BLaER1 (cell line): ENCODE measurements around the gene TMEM178B.

Source experiments
- H3K27ac ChIP-seq: shearing (Covaris generic); formaldehyde crosslinking; 2 replicates; pipeline ENCODE4 v1.8.1; 2022
- H3K27me3 ChIP-seq: shearing (Covaris generic); formaldehyde crosslinking; 2 replicates; pipeline ENCODE4 v1.8.1; 2022
- H3K36me3 ChIP-seq: shearing (Covaris generic); formaldehyde crosslinking; 2 replicates; pipeline ENCODE4 v1.8.1; 2022
- H3K4me1 ChIP-seq: shearing (Covaris generic); formaldehyde crosslinking; 2 replicates; pipeline ENCODE4 v1.8.1; 2022
- H3K4me2 ChIP-seq: shearing (Covaris generic); formaldehyde crosslinking; 2 replicates; pipeline ENCODE4 v1.8.1; 2022
- H3K4me3 ChIP-seq: shearing (Covaris generic); formaldehyde crosslinking; 2 replicates; pipeline ENCODE4 v1.8.1; 2022
- H3K9ac ChIP-seq: shearing (Covaris generic); formaldehyde crosslinking; 2 replicates; pipeline ENCODE4 v1.8.1; 2022
- H3K9me3 ChIP-seq: shearing (Covaris generic); formaldehyde crosslinking; 2 replicates; pipeline ENCODE4 v1.8.1; 2022
- H4K20me1 ChIP-seq: shearing (Covaris generic); formaldehyde crosslinking; 2 replicates; pipeline ENCODE4 v1.8.1; 2022
- Cebpa-rat ChIP-seq: shearing (Covaris generic); IDR thresholded peaks from 2 replicates; pipeline ENCODE4 v1.8.1; 2022

Gene TMEM178B

DNA sequence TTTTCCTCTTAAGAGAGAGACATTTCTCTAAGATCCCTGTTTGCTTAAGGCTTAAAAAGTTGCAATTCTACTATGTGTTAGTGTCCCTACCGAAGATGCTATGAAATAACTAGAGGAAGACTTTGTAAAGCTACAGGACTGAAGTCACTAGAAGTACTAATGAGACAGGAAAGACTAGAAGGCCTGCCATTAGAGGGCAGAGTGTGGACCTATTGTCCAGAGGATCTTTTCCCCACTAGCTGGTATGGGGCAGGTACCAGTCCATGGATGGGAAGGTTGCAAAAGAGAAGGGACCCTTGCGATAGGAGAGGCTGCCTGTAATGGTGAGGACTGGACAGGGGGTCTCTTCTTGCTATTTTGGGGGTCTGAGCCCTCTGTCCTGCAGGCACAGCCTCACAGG is 178.1 kb downstream of the TMEM178B start:
- Histone ChIP-seq H3K27me3 (no peaks in the 10 kb centered on the region), H3K4me1 (no peaks in the 10 kb centered on the region), H3K27ac (no peak overlapping the region), H3K4me3 (no peak overlapping the region), H3K36me3 (no peaks in the 10 kb centered on the region), H3K9ac (no peak overlapping the region), H3K4me2 (no peak overlapping the region), H3K9me3 (0 out of 2 replicates have a peak, but pooled peaks cover 5% of the 10 kb centered on the region), H4K20me1 (no peaks in the 10 kb centered on the region)
- no peak for TF ChIP-seq Cebpa-rat

DNA sequence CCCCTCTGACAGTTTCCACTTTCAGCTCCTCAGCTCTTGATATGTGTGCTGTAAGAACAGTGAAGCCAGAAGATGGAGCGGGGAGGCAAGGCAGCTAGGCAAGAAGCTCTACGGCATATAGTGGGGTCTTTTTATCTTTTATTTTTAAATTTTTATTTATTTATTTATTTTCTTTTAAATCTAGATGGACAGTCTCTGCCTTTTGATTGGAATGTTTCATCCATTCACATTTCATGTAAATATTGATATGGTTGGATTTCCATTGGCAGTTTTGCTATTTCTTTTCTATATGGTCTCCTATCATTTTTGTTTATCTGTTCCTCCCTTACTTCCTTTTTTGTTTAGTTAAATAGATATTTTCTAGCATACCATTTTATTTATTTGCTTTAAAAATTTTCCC is 183.7 kb downstream of the TMEM178B start:
- Histone ChIP-seq H3K4me2 (no peak overlapping the region), H3K27me3 (no peaks in the 10 kb centered on the region), H3K36me3 (no peaks in the 10 kb centered on the region), H3K4me3 (no peak overlapping the region), H3K27ac (no peak overlapping the region), H4K20me1 (no peaks in the 10 kb centered on the region), H3K4me1 (no peaks in the 10 kb centered on the region), H3K9me3 (peaks cover 9% of the 10 kb centered on the region), H3K9ac (no peak overlapping the region)
- TF ChIP-seq Cebpa-rat: no peak

- Histone ChIP-seq H4K20me1 (no peaks in the 10 kb centered on the region), H3K27me3 (no peaks in the 10 kb centered on the region), H3K9ac (no peak overlapping the region), H3K9me3 (peaks cover 9% of the 10 kb centered on the region), H3K27ac (no peak overlapping the region), H3K4me2 (no peak overlapping the region), H3K4me3 (no peak overlapping the region), H3K4me1 (no peaks in the 10 kb centered on the region), H3K36me3 (no peaks in the 10 kb centered on the region)
- no peak for TF ChIP-seq Cebpa-rat
Measured at GRCh38 chr7:141258559-141258958, 184.7 kb downstream of the TMEM178B start.

DNA sequence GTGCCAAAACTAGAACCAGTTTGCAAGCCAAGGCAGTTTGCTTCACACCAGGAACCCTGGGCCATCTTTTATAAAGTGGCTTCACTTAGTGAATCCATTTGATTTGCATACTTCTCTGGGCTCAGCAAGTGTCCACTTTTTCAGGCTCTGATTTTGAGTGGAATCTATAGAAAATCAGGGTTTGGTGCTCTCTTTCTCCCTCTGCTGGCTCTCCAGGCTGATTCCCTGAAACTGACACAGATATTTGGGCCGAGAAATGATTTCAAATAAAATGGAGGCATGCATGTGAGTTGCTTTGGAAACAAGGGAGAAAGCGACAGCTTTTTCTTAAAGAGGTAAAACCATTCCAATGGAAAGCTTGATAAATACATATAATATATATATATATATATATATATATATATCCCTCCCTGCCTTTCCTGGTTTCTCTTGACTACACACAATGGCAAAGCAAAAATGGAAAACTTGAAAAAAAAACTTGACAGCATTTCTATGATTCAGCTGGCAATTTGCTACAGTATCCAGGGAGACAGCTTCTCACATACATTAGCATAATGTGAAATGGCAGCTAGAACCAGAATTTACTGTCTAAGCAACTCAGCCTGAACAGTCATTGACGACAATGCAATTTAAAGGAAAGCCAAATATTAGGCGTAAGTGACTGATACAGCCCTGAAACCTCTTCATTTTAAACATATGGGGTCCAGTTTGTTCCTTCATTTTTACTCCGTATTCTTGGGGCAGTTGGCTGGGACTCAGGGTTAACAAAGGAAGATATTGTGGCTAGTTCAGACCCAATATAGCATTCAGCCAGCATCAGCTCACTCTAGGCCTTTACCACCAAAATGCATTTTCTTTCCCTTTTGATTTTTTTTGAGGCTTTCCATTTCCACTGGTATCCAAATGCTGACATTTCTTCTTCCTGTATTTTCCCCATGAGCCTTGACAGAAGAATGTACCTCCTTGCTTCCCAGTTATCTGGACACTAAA is 188.5 kb downstream of the TMEM178B start:
- Histone ChIP-seq H3K4me1 (no peaks in the 10 kb centered on the region), H3K4me2 (no peak overlapping the region), H3K36me3 (no peaks in the 10 kb centered on the region), H3K4me3 (no peak overlapping the region), H3K9me3 (peaks cover 9% of the 10 kb centered on the region), H3K27ac (no peak overlapping the region), H3K9ac (no peak overlapping the region), H3K27me3 (no peaks in the 10 kb centered on the region), H4K20me1 (no peaks in the 10 kb centered on the region)
- no peak for TF ChIP-seq Cebpa-rat

DNA sequence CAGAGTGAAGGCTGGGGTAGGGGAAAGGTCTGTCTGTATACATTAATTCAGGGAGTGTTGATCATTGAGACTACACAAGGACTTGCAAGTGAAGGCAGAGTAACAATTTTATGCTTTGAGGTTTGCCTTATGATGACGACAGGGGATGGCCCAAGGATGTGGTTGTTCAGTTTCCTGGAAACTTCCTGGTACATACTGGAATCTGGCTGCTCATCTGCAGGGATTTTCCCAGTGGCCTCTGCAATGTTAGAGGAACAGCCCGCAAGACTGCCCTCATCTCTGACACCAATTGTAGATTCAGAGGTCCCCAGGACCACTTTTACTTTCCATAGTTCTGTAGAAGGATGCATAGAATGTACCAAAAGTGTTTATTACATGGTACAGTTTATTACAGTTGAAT is 189.6 kb downstream of the TMEM178B start:
- H3K27me3 ChIP-seq: no peaks in the 10 kb centered on the region
- no peak overlapping the region for H3K9ac ChIP-seq
- H3K4me3 ChIP-seq: no peak overlapping the region
- no peaks in the 10 kb centered on the region for H4K20me1 ChIP-seq
- no peak overlapping the region for H3K4me2 ChIP-seq
- no peak for TF ChIP-seq Cebpa-rat
- no peak overlapping the region for H3K27ac ChIP-seq
- peaks cover 5% of the 10 kb centered on the region for H3K9me3 ChIP-seq
- no peaks in the 10 kb centered on the region for H3K36me3 ChIP-seq
- no peaks in the 10 kb centered on the region for H3K4me1 ChIP-seq

- H3K9ac ChIP-seq: no peak overlapping the region
- peaks cover under 1% of the 10 kb centered on the region; the same call in 1 of the 2 replicates for H3K9me3 ChIP-seq
- no peaks in the 10 kb centered on the region for H4K20me1 ChIP-seq
- no peaks in the 10 kb centered on the region for H3K4me1 ChIP-seq
- no peaks in the 10 kb centered on the region for H3K27me3 ChIP-seq
- H3K27ac ChIP-seq: no peak overlapping the region
- H3K36me3 ChIP-seq: no peaks in the 10 kb centered on the region
- no peak overlapping the region for H3K4me2 ChIP-seq
- no peak for TF ChIP-seq Cebpa-rat
- H3K4me3 ChIP-seq: no peak overlapping the region
Measured at GRCh38 chr7:141263983-141264382, 190.1 kb downstream of the TMEM178B start.

GRCh38 chr7:141264511-141264910 is 190.6 kb downstream of the TMEM178B start:
- no peak for TF ChIP-seq Cebpa-rat
- no peaks in the 10 kb centered on the region for H3K4me1 ChIP-seq
- H4K20me1 ChIP-seq: no peaks in the 10 kb centered on the region
- no peaks in the 10 kb centered on the region for H3K9me3 ChIP-seq
- H3K9ac ChIP-seq: no peak overlapping the region
- H3K36me3 ChIP-seq: no peaks in the 10 kb centered on the region
- no peak overlapping the region for H3K4me3 ChIP-seq
- no peaks in the 10 kb centered on the region for H3K27me3 ChIP-seq
- H3K4me2 ChIP-seq: no peak overlapping the region
- no peak overlapping the region for H3K27ac ChIP-seq

DNA sequence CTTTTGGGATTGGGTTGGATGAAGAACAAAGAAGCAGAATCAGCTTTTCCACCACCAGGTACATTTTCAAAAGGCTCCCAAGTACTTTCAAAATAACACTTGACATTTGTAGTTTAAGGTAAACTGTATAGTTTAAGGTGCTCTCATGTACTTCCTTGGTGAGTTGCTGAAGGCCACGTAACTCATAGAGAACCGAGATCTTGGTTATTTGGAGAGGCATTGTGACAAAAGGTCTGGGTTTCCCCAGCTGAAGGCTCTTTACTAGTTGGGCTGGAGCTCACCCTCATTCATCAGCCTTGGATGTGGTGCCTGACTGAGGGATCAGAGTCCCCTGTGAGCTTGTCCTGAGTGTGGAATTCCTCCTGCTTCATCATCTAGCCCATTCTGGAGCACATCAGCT is 191.8 kb downstream of the TMEM178B start:
- H3K27me3 ChIP-seq: no peaks in the 10 kb centered on the region
- H3K9ac ChIP-seq: no peak overlapping the region
- H3K9me3 ChIP-seq: no peaks in the 10 kb centered on the region
- H3K4me2 ChIP-seq: no peak overlapping the region
- H3K4me1 ChIP-seq: no peaks in the 10 kb centered on the region
- H3K4me3 ChIP-seq: no peak overlapping the region
- no peaks in the 10 kb centered on the region for H3K36me3 ChIP-seq
- TF ChIP-seq Cebpa-rat: no peak
- no peaks in the 10 kb centered on the region for H4K20me1 ChIP-seq
- H3K27ac ChIP-seq: no peak overlapping the region

DNA sequence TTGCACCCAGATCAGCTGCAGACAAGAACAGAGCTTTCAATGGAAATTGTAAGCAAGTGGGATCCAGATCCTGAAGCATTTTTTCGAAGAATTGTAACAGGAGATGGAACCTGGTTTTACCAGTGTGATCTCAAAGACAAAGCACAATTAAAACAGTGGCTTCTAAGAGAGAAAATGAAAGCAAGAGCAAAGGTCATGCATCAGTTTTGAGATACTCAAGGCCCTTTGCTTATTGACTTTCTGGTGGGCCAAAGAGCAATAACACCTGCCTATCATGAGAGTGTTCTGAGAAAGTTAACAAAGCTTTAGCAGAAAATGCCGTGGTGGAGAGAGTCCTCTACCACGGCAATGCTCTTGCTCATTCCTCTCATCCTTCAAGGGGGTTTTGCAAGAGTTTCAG is 194.8 kb downstream of the TMEM178B start:
- no peak overlapping the region for H3K4me3 ChIP-seq
- no peaks in the 10 kb centered on the region for H3K36me3 ChIP-seq
- no peaks in the 10 kb centered on the region for H3K9me3 ChIP-seq
- 0 out of 2 replicates have a peak, but pooled peaks cover 3% of the 10 kb centered on the region for H3K4me1 ChIP-seq
- TF ChIP-seq Cebpa-rat: no peak
- H3K9ac ChIP-seq: no peak overlapping the region
- no peaks in the 10 kb centered on the region for H4K20me1 ChIP-seq
- no peak overlapping the region for H3K4me2 ChIP-seq
- H3K27ac ChIP-seq: no peak overlapping the region
- no peaks in the 10 kb centered on the region for H3K27me3 ChIP-seq

DNA sequence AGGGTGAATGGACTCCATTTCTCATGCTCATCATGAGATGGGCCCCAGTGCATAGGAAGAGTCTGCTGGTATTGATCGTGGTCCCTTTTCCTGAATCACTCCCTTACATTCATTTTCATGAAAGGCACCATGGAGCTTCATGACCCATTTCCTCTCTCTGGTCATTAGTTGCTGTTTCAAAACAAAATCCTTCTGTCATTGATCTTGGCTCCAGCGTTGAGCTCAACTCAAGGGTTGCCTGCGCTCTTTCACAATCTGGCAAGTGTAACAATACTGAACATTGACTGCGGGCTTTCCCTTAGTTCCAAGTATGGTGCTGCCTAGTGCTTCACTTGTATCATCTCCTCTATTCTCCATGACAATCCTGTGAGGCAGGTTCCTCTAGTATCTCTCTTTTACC is 197.6 kb downstream of the TMEM178B start:
- Histone ChIP-seq H3K27ac (no peak overlapping the region), H3K4me1 (0 out of 2 replicates have a peak, but pooled peaks cover 3% of the 10 kb centered on the region), H3K9me3 (no peaks in the 10 kb centered on the region), H3K27me3 (no peaks in the 10 kb centered on the region), H4K20me1 (no peaks in the 10 kb centered on the region), H3K4me3 (no peak overlapping the region), H3K36me3 (no peaks in the 10 kb centered on the region), H3K4me2 (no peak overlapping the region), H3K9ac (no peak overlapping the region)
- no peak for TF ChIP-seq Cebpa-rat
